Measurements from ENCODE around the gene MACROD1.

The MACROD1 gene

GRCh38 chr11:64165842-64166635, at the start of gene MACROD1:
Gene MACROD1 (minus strand): TSS chr11:64166113. CDS start chr11:64165994, 119 bp downstream.
- peak; percentile 75 for DNase-seq

GRCh38 chr11:64211181-64211872, 45.4 kb upstream of the MACROD1 start:
- DNase-seq: no peak

GRCh38 chr11:64210301-64211020, 44.5 kb upstream of the MACROD1 start:
- no peak for DNase-seq

- DNase-seq: no peak
Measured at GRCh38 chr11:64209563-64209843, 43.6 kb upstream of the MACROD1 start.

DNA sequence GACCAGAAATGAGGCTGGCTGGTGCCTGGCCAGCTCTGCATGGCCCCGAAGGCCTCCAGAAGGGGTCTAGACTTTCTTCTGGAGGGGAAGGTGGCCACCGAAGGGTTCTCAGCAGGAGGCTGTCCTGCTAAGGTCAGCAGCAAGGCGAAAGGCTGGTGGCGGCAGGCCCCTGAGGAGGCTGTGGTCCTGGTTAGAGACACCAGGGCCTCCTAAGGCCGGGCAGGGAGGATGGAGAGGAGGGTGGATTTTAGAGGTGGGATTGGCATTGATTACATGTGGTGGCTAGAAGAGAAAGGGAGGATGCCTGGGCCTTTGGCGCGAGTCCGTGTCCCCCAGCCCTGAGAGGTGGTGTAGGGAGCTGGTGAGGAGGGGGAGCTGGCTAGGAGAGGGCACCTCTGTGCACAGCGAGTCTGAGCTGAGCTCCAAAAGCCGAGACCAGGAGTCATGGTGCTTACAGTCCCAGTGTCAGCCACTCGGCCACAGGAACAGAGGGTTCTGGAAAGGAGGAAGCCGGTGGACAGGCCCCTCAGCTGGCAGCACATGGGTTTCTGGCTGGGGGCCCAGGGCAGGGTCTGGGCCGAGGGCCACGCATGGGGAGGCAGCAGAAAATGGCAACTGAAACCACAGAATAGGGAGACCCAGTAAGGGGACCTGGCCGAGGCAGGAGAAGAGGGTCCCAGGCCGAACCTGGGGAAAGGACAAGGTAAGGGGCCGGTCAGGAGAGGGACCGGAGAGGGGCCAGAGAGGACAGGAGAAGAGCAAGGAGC, 43.1 kb upstream of the MACROD1 start:
- DNase-seq: no peak

DNA sequence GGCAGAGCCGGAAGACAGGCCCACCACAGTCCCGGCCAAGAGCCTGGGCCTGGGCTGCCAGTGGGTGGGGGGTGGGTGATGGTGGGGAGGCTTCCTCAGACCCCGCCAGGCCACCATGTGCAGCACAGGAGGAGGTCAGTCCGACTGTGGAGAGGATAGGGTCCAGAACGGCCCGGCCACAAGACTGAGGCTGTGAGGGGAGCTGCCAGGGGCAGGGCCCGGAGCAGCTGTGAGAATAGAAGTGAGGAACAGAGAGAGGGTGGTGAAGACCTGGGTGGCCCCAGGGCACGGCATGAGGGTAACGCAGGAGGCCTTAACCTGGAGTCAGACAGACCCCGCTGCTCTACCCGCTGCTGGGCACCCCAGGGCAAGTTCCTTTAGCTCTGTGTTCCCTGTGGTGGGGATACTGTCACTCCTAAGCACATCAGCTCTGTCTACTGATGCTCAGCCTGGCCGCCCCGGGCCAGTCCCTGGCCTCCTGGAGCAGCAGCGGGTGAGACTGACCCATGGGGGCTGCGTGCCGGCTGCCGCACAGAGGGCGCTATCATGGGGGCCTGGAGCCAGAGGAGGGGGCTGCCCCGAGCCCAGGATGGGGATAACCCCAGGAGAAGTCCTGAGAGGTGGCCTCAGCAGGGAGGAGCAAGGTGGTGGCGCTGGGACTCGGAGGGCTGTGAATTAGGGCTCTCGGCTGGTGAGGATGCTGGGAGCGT, 42.3 kb upstream of the MACROD1 start:
- DNase-seq: no peak

GRCh38 chr11:64207256-64208085, 41.6 kb upstream of the MACROD1 start:
- peak; percentile 78 for DNase-seq

DNA sequence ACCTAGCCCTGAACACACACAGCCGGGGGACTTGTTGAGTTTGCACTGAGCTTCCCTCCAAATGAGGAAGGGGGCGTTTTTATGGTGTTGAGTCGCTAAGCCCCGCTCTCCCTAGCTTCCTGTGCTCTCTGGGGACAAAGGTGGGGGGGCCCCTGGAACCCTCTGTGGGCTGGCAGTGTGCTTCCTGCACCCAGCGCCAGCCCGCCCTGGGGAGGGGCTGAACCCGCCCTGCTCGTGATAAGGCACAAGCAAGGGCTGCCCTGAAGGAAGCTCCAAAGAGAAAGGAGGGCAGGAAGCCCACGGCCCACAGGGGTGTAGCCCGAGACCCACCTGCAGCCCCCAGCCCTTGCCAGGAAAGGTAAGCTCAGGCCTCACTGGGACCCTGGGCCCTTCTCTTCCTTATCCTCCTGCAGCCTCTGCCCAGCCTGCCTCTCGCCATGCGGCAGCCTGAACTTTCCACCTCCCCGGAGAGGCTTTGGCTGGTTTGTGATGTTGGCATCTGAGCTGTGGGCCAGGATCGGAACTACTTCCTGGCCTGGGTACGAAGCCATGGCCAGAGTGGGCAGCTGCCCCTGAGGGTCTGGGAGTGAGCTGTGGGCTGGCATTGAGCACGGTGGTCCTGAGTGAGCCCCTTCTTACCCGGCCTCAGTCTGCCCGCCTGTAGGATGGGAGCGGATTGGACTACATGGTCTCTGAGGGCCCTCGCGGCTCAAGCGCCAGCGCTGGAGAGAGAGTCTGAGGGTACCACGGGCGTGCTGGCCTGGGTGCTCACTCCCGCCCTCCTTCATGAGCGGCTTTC, 40.7 kb upstream of the MACROD1 start, which contains the start of gene FERMT3:
FERMT3 (plus strand) TSS at position 265 of the 799 bp plus-strand sequence. CDS start 644 bp downstream, outside the sequence.
- peak; percentile 72 for DNase-seq

GRCh38 chr11:64204464-64204989, 38.6 kb upstream of the MACROD1 start:
- DNase-seq: peak; percentile 87

GRCh38 chr11:64204080-64204440, 38.1 kb upstream of the MACROD1 start:
- DNase-seq: no peak

DNA sequence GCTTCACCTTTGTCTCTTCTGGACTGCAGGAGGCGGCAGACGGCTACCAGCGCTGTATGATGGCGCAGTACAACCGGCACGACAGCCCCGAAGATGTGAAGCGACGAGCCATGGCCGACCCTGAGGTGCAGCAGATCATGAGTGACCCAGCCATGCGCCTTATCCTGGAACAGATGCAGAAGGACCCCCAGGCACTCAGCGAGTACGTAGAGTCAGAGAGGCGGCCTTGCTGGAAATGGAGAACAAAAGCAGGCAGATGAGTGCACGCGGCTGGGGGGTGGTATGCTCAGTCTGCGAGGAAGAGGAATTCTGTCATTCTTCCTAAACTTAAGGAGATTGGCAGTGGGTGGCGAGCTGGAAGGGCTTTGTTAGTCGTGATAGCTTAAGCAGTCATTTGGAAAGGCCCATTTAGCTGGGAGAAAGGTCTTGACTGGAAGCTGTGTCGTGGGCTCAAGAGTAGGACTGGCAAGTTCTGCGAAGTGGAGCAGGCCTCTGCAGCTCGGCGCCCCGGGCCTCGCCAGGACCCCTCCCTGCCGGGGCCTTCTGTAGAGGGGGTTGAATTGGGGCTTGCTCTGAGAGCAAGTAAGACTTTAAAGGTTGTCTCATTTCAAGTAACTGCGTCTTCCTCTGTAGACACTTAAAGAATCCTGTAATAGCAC, 37.6 kb upstream of the MACROD1 start:
- no peak for DNase-seq

DNA sequence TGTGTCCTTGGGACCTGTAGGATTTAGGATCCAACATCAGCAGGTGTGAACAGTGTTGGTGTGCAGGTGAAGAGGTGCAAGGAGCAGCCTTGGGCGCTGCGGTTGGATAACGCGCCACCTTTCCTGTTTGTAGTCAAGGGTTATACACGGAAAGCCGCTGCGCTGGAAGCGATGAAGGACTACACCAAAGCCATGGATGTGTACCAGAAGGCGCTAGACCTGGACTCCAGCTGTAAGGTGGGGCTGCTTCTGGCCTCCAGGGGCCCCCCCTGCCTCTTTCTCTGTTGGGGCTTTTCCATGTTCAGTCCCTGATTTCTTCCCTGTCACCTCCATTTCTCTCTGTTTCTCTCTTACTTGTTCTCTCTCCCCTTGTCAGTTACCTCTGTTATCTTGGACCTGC, 37.1 kb upstream of the MACROD1 start:
- no peak for DNase-seq

DNA sequence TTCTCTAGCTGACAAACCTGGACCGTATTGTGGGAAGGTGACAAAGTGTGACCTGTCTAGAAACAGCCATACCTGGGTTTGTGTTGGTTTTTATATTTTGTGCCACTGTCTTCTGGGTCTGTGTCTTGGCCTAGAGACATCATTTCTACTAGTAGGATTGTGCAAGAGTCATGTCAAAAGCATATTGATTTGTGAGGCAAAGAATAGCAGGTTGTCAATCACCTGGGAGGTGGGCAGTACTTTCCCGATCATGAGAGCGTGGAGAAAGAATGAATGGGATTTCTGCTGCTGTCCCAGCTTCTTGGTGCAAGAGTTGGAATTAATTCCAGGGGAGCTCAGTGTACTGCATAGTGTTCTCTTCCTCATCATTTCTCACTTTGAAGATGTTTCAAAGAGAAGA, 35.6 kb upstream of the MACROD1 start:
- DNase-seq: no peak

GRCh38 chr11:64198511-64198910, 32.6 kb upstream of the MACROD1 start:
- no peak for DNase-seq

DNA sequence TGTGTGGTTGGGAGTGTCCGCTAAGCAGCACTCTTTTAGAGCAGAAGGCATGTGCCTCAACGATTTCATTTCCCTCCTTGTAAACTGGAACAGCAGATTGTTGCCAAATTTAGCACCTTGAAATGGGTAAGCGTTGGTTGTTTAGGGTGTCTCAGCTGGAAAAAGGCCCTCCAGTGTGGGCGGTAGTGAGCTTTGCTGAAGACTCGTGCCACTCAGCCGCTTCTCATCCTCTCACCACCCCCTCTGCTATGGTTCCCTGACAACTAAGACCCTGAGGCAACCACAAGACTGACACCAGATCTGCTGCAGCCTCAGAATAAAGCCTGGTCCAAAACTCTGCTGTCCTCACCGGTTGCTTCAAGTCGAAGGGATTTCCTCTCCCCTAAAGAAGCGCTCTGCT, 30.7 kb upstream of the MACROD1 start:
- no peak for DNase-seq

- DNase-seq: no peak
Measured at GRCh38 chr11:64192434-64192833, 26.5 kb upstream of the MACROD1 start.

DNA sequence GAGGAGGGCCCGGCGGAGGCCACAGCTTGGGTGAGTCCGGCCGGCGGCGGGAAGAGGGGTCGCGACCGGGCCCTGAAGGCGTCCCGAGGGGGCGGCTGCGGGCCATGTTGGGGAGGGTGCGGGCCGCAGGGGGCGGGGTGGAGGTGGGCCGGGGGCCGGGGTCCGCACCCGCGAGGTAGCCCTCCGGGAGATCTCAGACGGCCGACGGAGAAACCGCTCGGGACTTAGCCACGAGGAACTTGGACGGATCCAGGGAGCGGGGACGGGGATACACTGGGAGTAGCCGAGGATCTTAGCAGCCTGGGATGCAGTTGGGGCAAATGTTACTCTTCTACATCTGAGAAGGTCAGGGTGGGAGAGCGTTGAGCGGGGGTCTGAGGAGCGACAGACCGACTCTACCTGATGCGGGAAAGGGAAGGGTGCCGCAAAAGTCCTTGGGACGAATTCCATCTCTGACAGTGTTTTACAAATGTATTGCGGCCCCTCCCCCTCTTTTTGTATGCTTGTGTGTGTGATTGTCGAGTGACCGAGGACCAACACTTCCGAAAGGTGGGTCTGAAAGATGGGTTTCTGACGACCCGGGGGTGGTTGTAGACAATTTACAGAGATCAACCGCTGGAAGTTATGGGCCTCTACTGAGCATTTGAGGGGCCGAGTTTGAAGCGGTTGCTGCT, 20.7 kb upstream of the MACROD1 start:
- peak; percentile 49 for DNase-seq

GRCh38 chr11:64185693-64186491, 20.0 kb upstream of the MACROD1 start, which contains the start of gene STIP1:
Gene STIP1 (plus strand): TSS chr11:64186171. CDS start chr11:64186262, 91 bp downstream.
- peak; percentile 100 for DNase-seq

Data from CD4-positive, alpha-beta T cell treated with Interleukin-4 for 4 hours (primary cell).